ENCODE measurements around the gene STEAP2. TPM values are rescaled to one million over a fixed set of nuclear protein-coding genes. Genes with fewer than 3 reads are reported as not detected.

Gene STEAP2
- polyA plus RNA-seq, 1 experiment = 6.4 TPM

GRCh38 chr7:90256778-90257177 is 45.2 kb downstream of the STEAP2 start:
- H3K4me3 ChIP-seq (ENCODE audit: low read depth, low read length) = no peak overlapping the region
- TF ChIP-seq CTCF (IDR thresholded peaks at IDR 0.05; ENCODE audit: low read depth, low read length) = no peak
- ChIA-PET POLR2A (no interaction called here), CTCF (interaction anchor here (1.6 kb wide), 1 partner anchor 103 kb away, joined by 14 read pairs; the partner anchor contains the start of gene STEAP1)
- no peak overlapping the region for H3K27ac ChIP-seq (ENCODE audit: low read depth, low read length)
- H3K27me3 ChIP-seq (ENCODE audit: control insufficient read depth, insufficient read depth, low read length) = no peaks in the 10 kb centered on the region
- no peak for DNase-seq (ENCODE audit: low read depth, low spot score)
- no peaks in the 10 kb centered on the region for H3K9me3 ChIP-seq (ENCODE audit: control insufficient read depth, insufficient read depth, low read length)

- CTCF ChIA-PET = interaction anchor here (1.7 kb wide), 1 partner anchor 107 kb away, joined by 16 read pairs; the partner anchor contains the start of gene STEAP1
- POLR2A ChIA-PET = no interaction called here
- TF ChIP-seq CTCF (IDR thresholded peaks at IDR 0.05; ENCODE audit: low read depth, low read length) = no peak
These were observed 49.9 kb downstream of the STEAP2 start for GRCh38 chr7:90261441-90261840.

GRCh38 chr7:90262438-90262837 is 50.9 kb downstream of the STEAP2 start:
- Histone ChIP-seq H3K9me3 (ENCODE audit: control insufficient read depth, insufficient read depth, low read length) (no peaks in the 10 kb centered on the region), H3K27ac (ENCODE audit: low read depth, low read length) (no peak overlapping the region), H3K4me3 (ENCODE audit: low read depth, low read length) (no peak overlapping the region), H3K27me3 (ENCODE audit: control insufficient read depth, insufficient read depth, low read length) (no peaks in the 10 kb centered on the region)
- CTCF ChIA-PET = interaction anchor here (0.6 to 2.5 kb wide), 4 partner anchors 15 to 166 kb away, joined by 3 to 26 read pairs (median 7); partner anchors contain the start of gene STEAP1
- peak; percentile 57 for TF ChIP-seq CTCF (IDR thresholded peaks at IDR 0.05; ENCODE audit: low read depth, low read length)
- DNase-seq (ENCODE audit: low read depth, low spot score) = no peak
- POLR2A ChIA-PET = no interaction called here

More at GRCh38 chr7:90261441-90261840, 49.9 kb downstream of the STEAP2 start:
- H3K9me3 ChIP-seq (ENCODE audit: control insufficient read depth, insufficient read depth, low read length) = no peaks in the 10 kb centered on the region
- no peaks in the 10 kb centered on the region for H3K27me3 ChIP-seq (ENCODE audit: control insufficient read depth, insufficient read depth, low read length)
- H3K27ac ChIP-seq (ENCODE audit: low read depth, low read length) = no peak overlapping the region
- H3K4me3 ChIP-seq (ENCODE audit: low read depth, low read length) = no peak overlapping the region
- no peak for DNase-seq (ENCODE audit: low read depth, low spot score)

GRCh38 chr7:90266808-90267207 is 55.3 kb downstream of the STEAP2 start:
- CTCF ChIA-PET = interaction anchor here (1.0 to 3.1 kb wide), 5 partner anchors 37 to 161 kb away, joined by 3 to 13 read pairs (median 4); partner anchors contain the start of genes STEAP1 and STEAP2

More at GRCh38 chr7:90266808-90267207, 55.3 kb downstream of the STEAP2 start:
- POLR2A ChIA-PET = no interaction called here
- TF ChIP-seq CTCF (IDR thresholded peaks at IDR 0.05; ENCODE audit: low read depth, low read length) = no peak
- H3K4me3 ChIP-seq (ENCODE audit: low read depth, low read length) = no peak overlapping the region
- no peaks in the 10 kb centered on the region for H3K9me3 ChIP-seq (ENCODE audit: control insufficient read depth, insufficient read depth, low read length)
- DNase-seq (ENCODE audit: low read depth, low spot score) = no peak
- no peaks in the 10 kb centered on the region for H3K27me3 ChIP-seq (ENCODE audit: control insufficient read depth, insufficient read depth, low read length)
- H3K27ac ChIP-seq (ENCODE audit: low read depth, low read length) = no peak overlapping the region

Data from AG04450 (cell line).